ENCODE measurements around the gene WNT11.

The WNT11 gene

DNA sequence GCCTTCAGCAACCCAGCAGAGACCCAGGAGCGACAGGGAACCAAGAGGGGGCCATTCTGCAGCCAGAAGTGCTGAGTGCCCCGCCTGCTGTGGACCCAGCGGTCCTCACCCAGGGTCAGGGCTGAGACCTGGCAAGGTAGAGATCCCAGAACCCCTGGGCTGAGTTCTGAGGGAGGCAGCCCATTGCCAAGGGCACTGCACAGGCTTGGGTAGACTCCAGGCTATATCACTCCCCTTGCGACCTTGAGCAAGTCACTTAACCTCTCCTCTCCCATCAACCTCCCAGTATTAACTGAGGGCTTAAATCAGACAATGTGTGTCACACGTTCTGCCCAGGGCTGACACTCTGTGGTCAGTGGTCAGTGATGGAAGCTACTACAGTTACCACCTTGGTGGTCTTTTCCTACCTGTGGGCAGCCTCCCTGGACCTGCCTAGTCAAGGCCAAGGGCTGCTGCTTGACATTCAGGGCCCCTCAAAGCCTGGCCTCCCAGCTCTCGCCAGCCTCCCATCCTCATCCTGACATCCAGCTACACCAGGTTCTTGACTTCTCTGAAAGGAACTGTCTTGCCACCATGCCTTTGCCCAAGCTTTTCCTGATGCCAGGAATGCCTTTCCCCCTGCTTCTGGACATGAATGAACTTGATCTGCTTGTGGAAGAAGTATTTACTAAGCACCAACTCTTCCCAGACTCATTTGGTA is 8.2 kb downstream of the WNT11 start:
- Mint-ChIP-seq H3K27ac (no peak overlapping the region), H3K36me3 (ENCODE audit: low read depth) (no peaks in the 10 kb centered on the region), H3K4me3 (no peak overlapping the region), H3K4me1 (ENCODE audit: low read depth) (no peaks in the 10 kb centered on the region), H3K9me3 (no peaks in the 10 kb centered on the region), H3K27me3 (peaks cover 7% of the 10 kb centered on the region)
- intact Hi-C loops (cut with micrococcal nuclease): no loop called here

DNA sequence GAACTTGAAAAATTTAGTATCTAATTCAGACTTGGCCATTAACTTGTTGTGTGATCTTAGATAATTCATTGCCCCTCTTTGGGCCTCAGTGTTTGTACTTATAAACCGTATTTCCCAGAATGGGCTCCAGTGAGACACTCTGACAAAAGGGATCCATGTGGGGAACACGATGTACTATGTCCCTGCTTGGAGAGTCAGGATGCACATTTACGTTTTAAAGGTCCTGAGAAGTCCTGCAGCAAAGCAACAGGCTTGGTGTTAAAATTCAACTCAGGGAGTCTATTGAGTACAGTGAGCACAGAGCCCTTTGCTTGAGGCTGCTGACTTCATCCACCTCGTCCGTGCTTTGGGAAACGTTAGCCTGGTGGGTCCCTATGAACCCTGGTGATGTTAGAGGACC is 9.0 kb downstream of the WNT11 start:
- intact Hi-C loops (cut with micrococcal nuclease): no loop called here
- Mint-ChIP-seq H3K27me3 (peaks cover 6% of the 10 kb centered on the region), H3K36me3 (ENCODE audit: low read depth) (no peaks in the 10 kb centered on the region)

DNA sequence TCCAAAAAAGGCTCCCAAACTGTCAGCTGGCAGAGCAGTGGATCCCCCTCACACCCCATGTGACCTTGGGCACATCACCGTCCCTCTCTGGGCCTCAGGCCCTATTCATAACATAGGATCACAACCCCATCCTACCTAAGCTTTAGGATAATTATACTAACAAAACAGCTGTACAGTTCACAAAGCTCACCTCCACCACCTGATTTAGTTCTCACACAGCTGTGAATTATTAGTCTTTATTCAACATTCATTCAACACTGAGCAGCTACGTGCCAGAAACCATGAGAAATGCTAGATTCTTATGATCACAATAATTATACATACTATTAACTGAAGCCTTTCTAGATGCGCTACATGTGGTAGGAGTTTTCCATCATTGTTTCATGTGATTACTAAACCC is 9.5 kb downstream of the WNT11 start:
- intact Hi-C loops (cut with micrococcal nuclease): no loop called here

More for the DNA sequence above, 9.0 kb downstream of the WNT11 start:
- Mint-ChIP-seq H3K9me3 (no peaks in the 10 kb centered on the region), H3K4me3 (no peak overlapping the region), H3K27ac (no peak overlapping the region), H3K4me1 (ENCODE audit: low read depth) (no peaks in the 10 kb centered on the region)

DNA sequence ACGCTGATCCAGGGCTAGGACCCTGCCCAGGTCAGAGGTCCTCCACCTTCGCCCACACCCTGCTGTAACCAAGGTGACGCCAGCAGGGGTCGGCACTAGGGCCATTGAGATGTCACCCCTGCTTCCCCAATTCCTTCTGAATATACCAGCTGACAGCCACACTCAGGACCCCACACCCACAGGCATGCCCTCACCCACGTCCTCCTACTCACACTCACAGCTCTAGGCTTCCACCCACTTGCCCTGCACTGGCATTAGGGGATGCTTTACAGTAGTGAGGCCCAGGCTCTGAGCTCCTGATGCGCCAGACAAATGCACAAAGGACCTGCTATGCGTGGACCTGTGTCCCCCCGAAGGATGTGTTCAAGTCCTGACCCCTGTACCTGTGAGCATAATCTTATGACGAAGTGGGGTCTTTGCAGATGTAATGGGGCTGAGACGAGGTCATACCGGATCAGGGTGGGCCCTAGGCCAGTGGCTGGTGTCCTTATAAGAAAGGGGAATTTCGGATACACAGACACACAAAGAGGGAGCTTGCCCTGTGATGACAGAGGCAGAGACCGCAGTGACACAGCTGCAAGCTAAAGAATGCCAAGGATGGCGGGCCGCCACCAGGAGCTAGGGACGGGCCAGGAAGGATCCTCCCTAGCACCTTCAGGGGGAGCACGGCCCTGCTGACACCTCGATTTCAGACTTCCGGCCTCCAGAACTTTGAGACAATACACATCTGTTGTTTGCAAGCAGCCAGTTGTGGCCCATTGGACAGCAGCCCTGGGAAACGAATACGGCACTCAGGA is 11.2 kb downstream of the WNT11 start:
- Mint-ChIP-seq H3K36me3 (ENCODE audit: low read depth) (no peaks in the 10 kb centered on the region), H3K27me3 (no peaks in the 10 kb centered on the region), H3K4me1 (ENCODE audit: low read depth) (no peaks in the 10 kb centered on the region), H3K9me3 (no peaks in the 10 kb centered on the region), H3K27ac (no peak overlapping the region), H3K4me3 (no peak overlapping the region)
- intact Hi-C loops (cut with micrococcal nuclease): no loop called here

More for the DNA sequence above, 9.5 kb downstream of the WNT11 start:
- Mint-ChIP-seq H3K4me3 (no peak overlapping the region), H3K4me1 (ENCODE audit: low read depth) (no peaks in the 10 kb centered on the region), H3K9me3 (no peaks in the 10 kb centered on the region), H3K27me3 (peaks cover 5% of the 10 kb centered on the region), H3K27ac (no peak overlapping the region), H3K36me3 (ENCODE audit: low read depth) (no peaks in the 10 kb centered on the region)

DNA sequence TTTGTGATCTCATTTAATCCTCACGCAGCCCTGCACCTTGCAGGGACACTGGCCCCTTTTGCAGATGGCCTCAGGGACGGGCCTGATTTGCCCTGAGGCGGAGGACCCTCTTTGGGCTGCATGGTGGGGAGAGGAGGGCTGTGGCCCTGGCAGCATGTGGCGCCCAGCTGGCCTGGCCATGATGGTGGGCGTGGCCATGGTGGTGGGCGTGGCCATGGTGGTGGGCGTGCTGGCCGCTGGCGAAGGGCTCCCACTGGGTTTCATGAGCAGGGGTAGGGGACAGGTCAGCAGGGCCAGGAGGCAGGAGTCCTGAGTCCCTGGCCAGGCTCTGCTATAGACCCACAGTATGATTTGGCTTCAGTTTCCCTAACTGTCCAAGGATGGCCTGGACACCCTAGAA is 13.1 kb downstream of the WNT11 start:
- no peaks in the 10 kb centered on the region for H3K27me3 Mint-ChIP-seq
- H3K4me3 Mint-ChIP-seq: no peak overlapping the region
- no peaks in the 10 kb centered on the region for H3K9me3 Mint-ChIP-seq
- H3K36me3 Mint-ChIP-seq (ENCODE audit: low read depth): no peaks in the 10 kb centered on the region
- H3K4me1 Mint-ChIP-seq (ENCODE audit: low read depth): no peaks in the 10 kb centered on the region
- intact Hi-C loops (cut with micrococcal nuclease): no loop called here
- no peak overlapping the region for H3K27ac Mint-ChIP-seq

DNA sequence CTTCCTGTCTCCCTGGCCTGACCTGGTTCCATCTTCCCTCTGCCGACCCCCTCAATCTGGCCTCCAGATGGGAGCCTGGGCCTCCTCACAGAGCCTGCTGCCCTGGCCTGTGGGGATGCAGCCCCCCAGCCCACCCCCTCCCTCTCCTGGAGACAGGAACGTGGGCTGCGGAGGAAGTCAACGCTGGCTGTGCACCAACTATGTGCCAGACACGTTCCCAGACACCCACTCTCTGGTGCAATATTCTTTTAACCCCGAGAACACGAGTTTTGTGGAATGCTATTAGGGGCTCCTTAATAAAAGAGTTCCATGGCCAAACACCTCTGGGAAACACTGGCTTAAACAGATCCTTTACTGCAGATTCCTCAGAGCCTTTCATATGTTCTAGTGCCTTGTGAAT is 15.9 kb downstream of the WNT11 start:
- Mint-ChIP-seq H3K27ac (no peak overlapping the region), H3K4me1 (ENCODE audit: low read depth) (no peaks in the 10 kb centered on the region), H3K36me3 (ENCODE audit: low read depth) (no peaks in the 10 kb centered on the region), H3K4me3 (no peak overlapping the region), H3K9me3 (no peaks in the 10 kb centered on the region), H3K27me3 (no peaks in the 10 kb centered on the region)
- intact Hi-C loops (cut with micrococcal nuclease): no loop called here

DNA sequence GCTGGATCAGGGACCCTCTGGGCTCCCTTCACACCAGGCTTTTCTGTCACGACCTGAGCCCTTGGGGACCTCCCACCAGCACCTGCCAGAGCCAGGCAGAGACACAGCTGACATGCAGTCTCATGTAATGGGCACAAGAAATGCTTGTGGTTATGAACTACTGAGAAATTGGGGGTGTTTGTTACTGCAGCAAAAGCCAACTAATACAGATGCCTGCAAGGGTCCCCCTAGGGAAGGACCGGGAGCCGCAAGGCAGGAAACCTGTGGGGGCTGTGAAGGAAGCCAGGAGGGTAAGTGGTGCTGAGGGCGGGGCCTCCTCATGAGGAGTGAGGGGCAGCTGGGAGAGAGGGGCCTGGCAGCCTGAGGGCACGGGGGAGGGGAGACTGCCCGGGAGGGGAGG is 16.6 kb downstream of the WNT11 start:
- intact Hi-C loops (cut with micrococcal nuclease): no loop called here
- Mint-ChIP-seq H3K36me3 (ENCODE audit: low read depth) (no peaks in the 10 kb centered on the region), H3K4me1 (ENCODE audit: low read depth) (peaks cover 1% of the 10 kb centered on the region), H3K4me3 (no peak overlapping the region), H3K27me3 (no peaks in the 10 kb centered on the region), H3K27ac (no peak overlapping the region), H3K9me3 (no peaks in the 10 kb centered on the region)

DNA sequence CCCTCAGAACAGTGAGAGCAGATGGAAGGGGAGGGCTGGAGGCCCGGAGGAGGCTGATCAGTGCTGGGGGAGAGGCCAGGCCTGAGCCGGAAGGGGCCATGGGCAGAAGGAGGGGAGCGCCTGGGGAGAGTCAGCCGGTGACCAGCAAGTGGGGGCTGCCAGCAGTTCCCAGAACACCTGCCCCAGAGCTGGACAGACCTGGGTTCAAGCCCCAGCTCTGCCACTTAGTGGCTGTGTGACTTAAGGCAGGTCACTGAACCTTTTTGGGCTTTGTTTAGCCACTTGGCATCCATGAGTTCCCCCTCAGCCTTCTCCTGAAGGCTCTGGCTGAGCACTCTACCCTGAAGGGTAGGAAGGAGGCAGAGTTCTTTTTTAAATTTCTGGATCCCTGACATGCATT is 17.4 kb downstream of the WNT11 start:
- no peaks in the 10 kb centered on the region for H3K36me3 Mint-ChIP-seq (ENCODE audit: low read depth)
- no peak overlapping the region for H3K27ac Mint-ChIP-seq
- H3K9me3 Mint-ChIP-seq: no peaks in the 10 kb centered on the region
- H3K27me3 Mint-ChIP-seq: peaks cover 2% of the 10 kb centered on the region
- no peak overlapping the region for H3K4me3 Mint-ChIP-seq
- H3K4me1 Mint-ChIP-seq (ENCODE audit: low read depth): peaks cover 6% of the 10 kb centered on the region
- intact Hi-C loops (cut with micrococcal nuclease): no loop called here

DNA sequence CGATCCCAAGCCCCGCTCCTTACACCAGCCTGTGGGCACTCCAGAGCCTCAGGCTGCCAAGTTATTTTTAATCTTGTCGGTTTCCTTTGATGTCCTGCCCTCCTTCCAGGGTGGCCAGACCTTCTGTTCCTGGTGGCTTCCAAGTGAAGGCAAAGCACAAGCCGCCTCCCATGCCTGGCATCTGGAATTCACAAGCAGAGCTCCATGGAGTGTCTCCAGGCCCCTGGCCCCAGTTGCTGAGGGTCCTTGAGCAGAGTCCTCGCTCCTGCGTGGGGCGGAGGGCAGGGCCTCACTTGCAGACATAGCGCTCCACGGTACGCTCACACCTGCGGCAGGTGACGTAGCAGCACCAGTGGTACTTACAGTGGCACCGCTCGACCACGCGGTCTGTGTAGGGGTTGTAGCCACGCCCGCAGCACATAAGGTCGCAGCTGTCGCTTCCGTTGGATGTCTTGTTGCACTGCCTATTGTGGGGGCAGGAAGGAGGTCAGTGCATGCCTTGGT is 19.5 kb downstream of the WNT11 start:
- Mint-ChIP-seq H3K36me3 (ENCODE audit: low read depth) (no peaks in the 10 kb centered on the region), H3K4me1 (ENCODE audit: low read depth) (peaks cover 6% of the 10 kb centered on the region), H3K4me3 (no peak overlapping the region), H3K27me3 (peaks cover 3% of the 10 kb centered on the region), H3K9me3 (no peaks in the 10 kb centered on the region), H3K27ac (no peak overlapping the region)
- intact Hi-C loops (cut with micrococcal nuclease): no loop called here

DNA sequence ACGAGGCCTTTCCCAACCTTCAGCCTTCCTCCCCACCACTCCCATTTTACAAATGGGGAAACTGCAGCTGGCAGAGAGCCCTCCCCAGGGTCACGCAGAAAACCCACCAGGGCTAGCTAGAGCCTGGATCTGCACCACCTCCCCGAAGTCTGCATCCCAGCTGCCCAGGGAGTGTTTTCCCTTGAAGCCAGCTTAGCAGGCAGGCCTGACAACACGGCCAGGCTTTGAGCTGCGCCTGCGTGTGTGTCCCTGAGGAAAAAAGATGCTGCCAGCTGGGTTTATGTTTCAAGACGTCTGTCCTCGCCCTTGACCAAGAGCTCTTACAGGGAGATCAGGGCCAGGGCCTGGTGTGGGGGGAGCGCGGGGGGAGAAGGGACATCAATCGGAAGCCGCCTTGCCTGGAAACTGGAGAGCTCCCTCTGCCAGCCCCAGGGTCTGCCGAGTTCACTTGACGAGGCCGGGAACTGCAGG is 20.3 kb downstream of the WNT11 start:
- intact Hi-C loops (cut with micrococcal nuclease): no loop called here
- no peaks in the 10 kb centered on the region for H3K36me3 Mint-ChIP-seq (ENCODE audit: low read depth)
- no peak overlapping the region for H3K27ac Mint-ChIP-seq
- peaks cover 3% of the 10 kb centered on the region for H3K27me3 Mint-ChIP-seq
- no peaks in the 10 kb centered on the region for H3K9me3 Mint-ChIP-seq
- peaks cover 6% of the 10 kb centered on the region for H3K4me1 Mint-ChIP-seq (ENCODE audit: low read depth)
- H3K4me3 Mint-ChIP-seq: no peak overlapping the region

DNA sequence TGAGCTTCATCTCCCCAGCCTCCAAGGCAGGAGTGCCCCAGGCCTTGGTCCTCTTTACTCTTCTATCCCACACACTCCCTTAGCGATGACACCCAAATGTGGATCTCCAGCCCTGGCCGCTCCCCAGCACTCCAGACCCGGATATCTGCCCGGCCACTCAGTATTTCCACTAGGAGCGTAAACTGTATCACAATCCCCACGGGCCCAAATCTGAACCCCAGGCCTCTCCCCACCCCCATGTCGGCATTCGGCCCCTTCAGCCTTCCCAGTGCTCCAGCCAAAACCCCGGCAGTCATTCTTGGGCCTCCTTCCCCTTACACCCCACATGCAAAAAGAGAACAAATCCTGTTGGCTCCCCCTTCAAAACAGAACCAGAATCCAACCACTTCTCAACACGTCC is 20.8 kb downstream of the WNT11 start:
- H3K4me3 Mint-ChIP-seq: no peak overlapping the region
- no peaks in the 10 kb centered on the region for H3K36me3 Mint-ChIP-seq (ENCODE audit: low read depth)
- H3K4me1 Mint-ChIP-seq (ENCODE audit: low read depth): peaks cover 6% of the 10 kb centered on the region
- no peak overlapping the region for H3K27ac Mint-ChIP-seq
- no peaks in the 10 kb centered on the region for H3K9me3 Mint-ChIP-seq
- intact Hi-C loops (cut with micrococcal nuclease): no loop called here
- H3K27me3 Mint-ChIP-seq: peaks cover 3% of the 10 kb centered on the region

DNA sequence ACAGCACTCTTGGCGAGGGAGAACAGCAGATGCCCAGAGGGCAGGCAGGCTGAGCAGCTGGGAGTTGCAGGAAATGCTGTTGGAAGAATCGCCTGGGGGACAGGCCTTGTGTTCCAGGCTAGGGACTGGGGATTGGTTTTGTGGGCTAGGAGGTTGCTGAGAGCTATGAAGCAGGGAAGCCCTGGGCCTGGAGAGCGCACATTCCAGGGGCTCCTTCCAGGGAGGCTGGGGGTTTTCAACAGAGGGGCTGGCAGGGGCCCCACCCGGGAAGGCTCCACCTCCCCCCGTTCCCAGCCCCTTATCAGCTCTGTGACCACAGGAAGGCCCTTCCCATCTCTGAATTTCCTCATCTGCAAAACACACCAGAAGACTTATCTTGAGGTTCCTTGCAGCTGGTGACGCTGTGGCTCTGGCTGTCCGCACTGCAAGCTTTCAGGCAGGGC is 21.7 kb downstream of the WNT11 start:
- H3K4me3 Mint-ChIP-seq: no peak overlapping the region
- no peaks in the 10 kb centered on the region for H3K36me3 Mint-ChIP-seq (ENCODE audit: low read depth)
- no peaks in the 10 kb centered on the region for H3K9me3 Mint-ChIP-seq
- no peak overlapping the region for H3K27ac Mint-ChIP-seq
- H3K27me3 Mint-ChIP-seq: peaks cover 3% of the 10 kb centered on the region
- intact Hi-C loops (cut with micrococcal nuclease): no loop called here
- peaks cover 6% of the 10 kb centered on the region for H3K4me1 Mint-ChIP-seq (ENCODE audit: low read depth)

DNA sequence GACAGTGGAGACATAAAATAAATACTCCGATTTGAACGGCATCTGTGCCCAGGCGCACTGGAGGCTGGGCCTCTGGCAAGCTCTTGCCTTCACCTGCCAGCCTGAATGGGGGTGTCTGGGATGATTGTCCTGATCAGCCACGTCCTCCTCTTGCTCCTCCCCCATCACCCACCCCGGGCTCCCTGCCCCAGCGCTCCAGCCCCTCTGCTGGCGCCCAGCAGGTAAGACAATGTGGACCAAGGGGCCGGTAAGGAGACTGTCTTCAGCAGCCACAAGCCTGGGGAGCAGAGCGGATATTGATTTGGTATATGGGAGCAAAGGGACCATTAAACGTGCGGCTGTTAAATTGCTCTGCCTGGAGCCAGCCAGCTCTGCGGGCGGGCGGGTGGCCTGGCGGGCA is 24.9 kb downstream of the WNT11 start:
- Mint-ChIP-seq H3K27me3 (peaks cover 3% of the 10 kb centered on the region), H3K4me1 (ENCODE audit: low read depth) (peaks cover 6% of the 10 kb centered on the region), H3K9me3 (no peaks in the 10 kb centered on the region), H3K36me3 (ENCODE audit: low read depth) (no peaks in the 10 kb centered on the region), H3K4me3 (no peak overlapping the region), H3K27ac (no peak overlapping the region)
- intact Hi-C loops (cut with micrococcal nuclease): no loop called here

DNA sequence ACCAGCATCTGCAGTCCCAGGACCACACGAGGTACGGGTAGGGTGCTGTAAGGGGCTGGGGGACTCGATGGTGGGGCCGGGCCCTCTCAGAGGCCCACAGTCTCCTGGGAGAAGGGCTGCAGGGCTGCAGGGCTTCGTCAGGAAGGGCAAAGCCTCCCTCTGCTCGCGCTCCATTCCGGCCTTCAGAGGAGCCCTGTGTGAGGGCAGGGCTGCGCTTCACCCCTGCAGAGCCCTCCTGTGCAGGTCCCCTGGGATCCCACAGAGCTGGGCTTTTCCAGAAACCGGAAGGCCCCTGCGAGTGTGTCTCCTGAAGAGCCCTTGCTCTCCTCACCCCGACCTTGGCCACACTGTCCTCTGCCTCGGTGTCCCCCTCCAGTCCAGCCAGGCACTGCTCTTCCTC is 27.2 kb downstream of the WNT11 start:
- Mint-ChIP-seq H3K9me3 (no peaks in the 10 kb centered on the region), H3K27ac (no peak overlapping the region), H3K27me3 (peaks cover 2% of the 10 kb centered on the region), H3K4me1 (ENCODE audit: low read depth) (no peaks in the 10 kb centered on the region), H3K4me3 (no peak overlapping the region), H3K36me3 (ENCODE audit: low read depth) (no peaks in the 10 kb centered on the region)
- intact Hi-C loops (cut with micrococcal nuclease): no loop called here
